ENCODE measurements around the gene AQP11. TPM values are rescaled to one million over a fixed set of nuclear protein-coding genes. Genes with fewer than 3 reads are reported as not detected.
A peak's percentile ranks its signal among the peaks of the same experiment; 100 is the strongest.
"Not testable (repeated sequence)": the region's sequence is repeated elsewhere in the genome, so short reads cannot be mapped to it uniquely, and the experiment has no call there.

The AQP11 gene
- total RNA-seq (2014; rRNA removed; shearing (Covaris generic)), result 0.47 TPM in 1 of 2 replicates, not detected in the other

- DNase-seq (ENCODE audit: low spot score), result peak; percentile 80
- in situ Hi-C loops (cut with HindIII; ENCODE audit: low sequenced_read_pairs), result no loop called here
These were observed at the start of gene AQP11 for GRCh38 chr11:77589521-77590193. AQP11 (plus strand) TSS chr11:77589953; CDS start chr11:77589993, 40 bp downstream.

GRCh38 chr11:77542296-77542695 is 47.5 kb upstream of the AQP11 start:
- in situ Hi-C loops (cut with HindIII; ENCODE audit: low sequenced_read_pairs), result no loop called here
- DNase-seq (ENCODE audit: low spot score), result no peak

GRCh38 chr11:77547047-77547836 is 42.5 kb upstream of the AQP11 start:
- no peak for DNase-seq (ENCODE audit: low spot score)
- in situ Hi-C loops (cut with HindIII; ENCODE audit: low sequenced_read_pairs), result no loop called here

- peak; percentile 87 for DNase-seq (ENCODE audit: low spot score)
- in situ Hi-C loops (cut with HindIII; ENCODE audit: low sequenced_read_pairs), result no loop called here
These were observed 41.7 kb upstream of the AQP11 start for GRCh38 chr11:77547863-77548551.

GRCh38 chr11:77548552-77549445 is 41.0 kb upstream of the AQP11 start:
- DNase-seq (ENCODE audit: low spot score), result peak; percentile 59
- in situ Hi-C loops (cut with HindIII; ENCODE audit: low sequenced_read_pairs), result no loop called here

- in situ Hi-C loops (cut with HindIII; ENCODE audit: low sequenced_read_pairs); DNase-seq (ENCODE audit: low spot score): not testable (repeated sequence)
These were observed 38.3 kb upstream of the AQP11 start for GRCh38 chr11:77551426-77551825.

- in situ Hi-C loops (cut with HindIII; ENCODE audit: low sequenced_read_pairs), result no loop called here
- peak; percentile 64 for DNase-seq (ENCODE audit: low spot score)
These were observed 32.2 kb upstream of the AQP11 start for GRCh38 chr11:77557553-77557952.

- no peak for DNase-seq (ENCODE audit: low spot score)
- in situ Hi-C loops (cut with HindIII; ENCODE audit: low sequenced_read_pairs), result no loop called here
These were observed 31.4 kb upstream of the AQP11 start for GRCh38 chr11:77558380-77558779.

GRCh38 chr11:77559686-77560401 is 29.9 kb upstream of the AQP11 start:
- in situ Hi-C loops (cut with HindIII; ENCODE audit: low sequenced_read_pairs), result no loop called here
- no peak for DNase-seq (ENCODE audit: low spot score)

- no peak for DNase-seq (ENCODE audit: low spot score)
- in situ Hi-C loops (cut with HindIII; ENCODE audit: low sequenced_read_pairs), result no loop called here
These were observed 29.1 kb upstream of the AQP11 start for GRCh38 chr11:77560605-77561004.

- no peak for DNase-seq (ENCODE audit: low spot score)
- in situ Hi-C loops (cut with HindIII; ENCODE audit: low sequenced_read_pairs), result no loop called here
These were observed 28.5 kb upstream of the AQP11 start for GRCh38 chr11:77561257-77561656.

GRCh38 chr11:77568306-77568705 is 21.4 kb upstream of the AQP11 start:
- in situ Hi-C loops (cut with HindIII; ENCODE audit: low sequenced_read_pairs), result no loop called here
- DNase-seq (ENCODE audit: low spot score), result no peak

GRCh38 chr11:77568916-77569675 is 20.7 kb upstream of the AQP11 start:
- DNase-seq (ENCODE audit: low spot score), result no peak
- in situ Hi-C loops (cut with HindIII; ENCODE audit: low sequenced_read_pairs), result no loop called here

- DNase-seq (ENCODE audit: low spot score), result no peak
- in situ Hi-C loops (cut with HindIII; ENCODE audit: low sequenced_read_pairs), result loop anchor here (5.0 kb wide), 1 partner anchor 87 kb away; no protein-coding TSS in a partner anchor
These were observed 20.1 kb upstream of the AQP11 start for GRCh38 chr11:77569676-77570070.

GRCh38 chr11:77570896-77571295 is 18.9 kb upstream of the AQP11 start:
- DNase-seq (ENCODE audit: low spot score), result not testable (repeated sequence)
- in situ Hi-C loops (cut with HindIII; ENCODE audit: low sequenced_read_pairs), result loop anchor here (5.0 kb wide), 1 partner anchor 89 kb away; no protein-coding TSS in a partner anchor

- DNase-seq (ENCODE audit: low spot score); in situ Hi-C loops (cut with HindIII; ENCODE audit: low sequenced_read_pairs): not testable (repeated sequence)
These were observed 14.3 kb upstream of the AQP11 start for GRCh38 chr11:77575428-77575827.

- DNase-seq (ENCODE audit: low spot score), result peak; percentile 14
- in situ Hi-C loops (cut with HindIII; ENCODE audit: low sequenced_read_pairs), result no loop called here
These were observed 8.9 kb upstream of the AQP11 start for GRCh38 chr11:77580712-77581337.
